Thyroid gland (tissue), 4 donors: ENCODE measurements around the gene PLEKHA4.

Experiments used
- CTCF ChIP-seq, 6 experiments: fragments of 200-600 bp in 3 of 6; fragments of 450-650 bp in 3 of 6; sonication (generic) in 3 of 6; IDR thresholded peaks; one replicate each; pipeline ENCODE4 v1.5.1; 2016 to 2019; ENCODE audit warnings: antibody characterized with exemption in 6 of 6, mild to moderate bottlenecking in 2 of 6, inconsistent platforms in 1 of 6, moderate library complexity in 1 of 6
- POLR2A ChIP-seq, 2 donors: fragments of 450-650 bp; IDR thresholded peaks; one replicate each; pipeline ENCODE4 v1.6.1; 2017; ENCODE audit warnings: antibody characterized with exemption in 2 of 2, mild to moderate bottlenecking in 2 of 2, moderate library complexity in 1 of 2

DNA sequence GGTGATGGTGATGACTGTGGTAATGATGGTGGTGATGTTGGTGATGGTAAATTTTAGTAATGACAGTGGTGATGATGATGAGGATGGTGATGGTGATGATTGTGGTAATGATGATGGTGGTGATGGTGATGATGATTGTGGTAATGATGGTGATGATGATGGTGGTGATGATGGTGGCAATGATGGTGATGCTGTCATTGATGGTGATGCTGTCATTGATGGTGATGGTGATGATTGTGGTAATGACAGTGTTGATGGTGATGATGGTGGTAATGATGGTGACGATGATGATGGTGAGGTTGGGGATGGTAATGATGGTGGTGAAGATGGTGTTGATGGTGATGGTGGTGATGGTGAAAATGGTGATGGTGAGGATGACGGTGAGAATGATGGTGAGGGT is 45.9 kb downstream of the PLEKHA4 start:
- TF ChIP-seq CTCF (IDR thresholded peaks at IDR 0.05) (no peak), POLR2A (IDR thresholded peaks at IDR 0.05) (no peak)
